Fibroblast of lung (primary cell): ENCODE results near the gene TEX50. TPM values are rescaled to one million over a fixed set of nuclear protein-coding genes. Genes with fewer than 3 reads are reported as not detected.
"Not testable (repeated sequence)": the region's sequence is repeated elsewhere in the genome, so short reads cannot be mapped to it uniquely, and the experiment has no call there.

Source experiments
- DNase-seq, 2 donors: peaks; one replicate each; pipeline versions ENCODE4 v3.0.0 to v3.0.0-alpha.2; 2010; ENCODE audit warnings: low read depth in 2 of 2
- H2AFZ ChIP-seq: 2 replicates; pipeline ENCODE4 v1.5.1; 2012; ENCODE audit warnings: low read length, control low read depth, inconsistent platforms
- H3K27ac ChIP-seq: 2 replicates; pipeline ENCODE4 v1.5.1; 2011; ENCODE audit warnings: low read length, control low read depth; ENCODE audit not compliant: insufficient read depth
- H3K27me3 ChIP-seq: 2 replicates; pipeline ENCODE4 v1.5.1; 2011; ENCODE audit warnings: mild to moderate bottlenecking, low read length; ENCODE audit not compliant: control insufficient read depth, insufficient read depth
- H3K36me3 ChIP-seq: 2 replicates; pipeline ENCODE4 v1.5.1; 2011; ENCODE audit warnings: low read length; ENCODE audit not compliant: control insufficient read depth, insufficient read depth
- H3K4me1 ChIP-seq: 2 replicates; pipeline ENCODE4 v1.5.1; 2011; ENCODE audit warnings: low read length; ENCODE audit not compliant: control insufficient read depth, insufficient read depth; ENCODE audit errors: extremely low read depth
- H3K4me2 ChIP-seq: 2 replicates; pipeline ENCODE4 v1.5.1; 2011; ENCODE audit warnings: low read length, control low read depth; ENCODE audit not compliant: insufficient read depth; ENCODE audit errors: extremely low read depth
- H3K4me3 ChIP-seq, 4 experiments: fragments of 200-600 bp in 1 of 4; sonication (generic) in 1 of 4; replicated peaks in 1 of 4; 2 replicates each; pipeline ENCODE4 v1.5.1; 2011 to 2016; ENCODE audit warnings: low read length in 4 of 4, low read depth in 3 of 4, mild to moderate bottlenecking in 3 of 4, control low read depth in 2 of 4, inconsistent platforms in 1 of 4, mixed read lengths in 1 of 4; ENCODE audit not compliant: insufficient read depth in 1 of 4; ENCODE audit errors: control extremely low read depth in 1 of 4
- H3K79me2 ChIP-seq: 2 replicates; pipeline ENCODE4 v1.5.1; 2012; ENCODE audit warnings: mild to moderate bottlenecking, low read length, inconsistent platforms; ENCODE audit not compliant: control insufficient read depth, insufficient read depth
- H3K9ac ChIP-seq: 2 replicates; pipeline ENCODE4 v1.5.1; 2011; ENCODE audit warnings: mild to moderate bottlenecking, low read length, control low read depth; ENCODE audit not compliant: insufficient read depth
- H3K9me3 ChIP-seq: 2 replicates; pipeline ENCODE4 v1.5.1; 2012; ENCODE audit warnings: low read depth, low read length; ENCODE audit not compliant: control insufficient read depth, insufficient read depth
- H4K20me1 ChIP-seq: 2 replicates; pipeline ENCODE4 v1.5.1; 2011; ENCODE audit warnings: low read length; ENCODE audit not compliant: control insufficient read depth, insufficient read depth; ENCODE audit errors: extremely low read depth
- CTCF ChIP-seq, 2 donors: IDR thresholded peaks in 1 of 2; conservative IDR thresholded peaks in 1 of 2; 1 replicate in 1 of 2; 2 replicates in 1 of 2; pipeline ENCODE4 v1.5.1; 2011 to 2012; ENCODE audit warnings: low read length in 2 of 2, control low read depth in 1 of 2, inconsistent platforms in 1 of 2, low read depth in 1 of 2, mild to moderate bottlenecking in 1 of 2
- EZH2 ChIP-seq: IDR thresholded peaks from 2 replicates; pipeline ENCODE4 v1.5.1; 2012; ENCODE audit warnings: low read length, control low read depth, mild to moderate bottlenecking; ENCODE audit errors: missing control alignments
- polyA plus RNA-seq, 2 donors: library from polyadenylated mRNA; depleted of rRNA in 1 of 2; stranded (reverse) in 1 of 2; unstranded in 1 of 2; fragments of >200 nt; gene quantifications; 2 replicates each; pipeline ENCODE4 v1.2.1, GENCODE V29; 2011 to 2012; ENCODE audit warnings: missing spikeins in 1 of 2
- total RNA-seq: library from RNA; depleted of rRNA; stranded (reverse); fragments of >200 nt; gene quantifications from 2 replicates; pipeline ENCODE4 v1.2.1, GENCODE V29; 2014

Gene TEX50
- total and polyA plus RNA-seq, 2 donors (not counting 1 experiment from before 2014, with no cell fraction given) = not detected

- Histone ChIP-seq H3K4me2 (no peak overlapping the region), H3K27ac (no peak overlapping the region), H3K27me3 (no peaks in the 10 kb centered on the region), H3K36me3 (no peaks in the 10 kb centered on the region), H3K4me3 (no peak overlapping the region), H3K4me1 (no peaks in the 10 kb centered on the region), H3K9me3 (no peaks in the 10 kb centered on the region), H3K79me2 (no peaks in the 10 kb centered on the region), H3K9ac (no peak overlapping the region), H4K20me1 (no peaks in the 10 kb centered on the region), H2AFZ (no peak overlapping the region)
- TF ChIP-seq CTCF (conservative IDR thresholded peaks at IDR 0.05 in 1 of 2, IDR thresholded peaks at IDR 0.05 in 1 of 2; ENCODE audit: low read depth in 1 of 2, low read length in 2 of 2) (no peak), EZH2 (no peak)
- no peak for DNase-seq
Observed at GRCh38 chr1:173638043-173639021, 3.2 kb downstream of the TEX50 start.

- Histone ChIP-seq H2AFZ (no peak overlapping the region), H3K9me3 (no peaks in the 10 kb centered on the region), H3K27ac (no peak overlapping the region), H4K20me1 (no peaks in the 10 kb centered on the region), H3K4me2 (no peak overlapping the region), H3K4me3 (no peak overlapping the region), H3K4me1 (no peaks in the 10 kb centered on the region), H3K9ac (no peak overlapping the region), H3K27me3 (no peaks in the 10 kb centered on the region), H3K36me3 (no peaks in the 10 kb centered on the region), H3K79me2 (no peaks in the 10 kb centered on the region)
- no peak for DNase-seq
- TF ChIP-seq EZH2 = no peak
- TF ChIP-seq CTCF (conservative IDR thresholded peaks at IDR 0.05 in 1 of 2, IDR thresholded peaks at IDR 0.05 in 1 of 2; ENCODE audit: low read depth in 1 of 2, low read length in 2 of 2) = no peak
Observed at GRCh38 chr1:173639102-173639501, 4.0 kb downstream of the TEX50 start.

- not testable (repeated sequence) for H4K20me1 ChIP-seq, H2AFZ ChIP-seq, H3K36me3 ChIP-seq, H3K9me3 ChIP-seq, H3K27me3 ChIP-seq, H3K9ac ChIP-seq, H3K4me1 ChIP-seq, H3K4me2 ChIP-seq, H3K79me2 ChIP-seq, H3K4me3 ChIP-seq, H3K27ac ChIP-seq
- DNase-seq = peak; percentile 7 to 25
Observed at GRCh38 chr1:173642450-173643139, 7.5 kb downstream of the TEX50 start.
